Stimulated activated CD4-positive, alpha-beta T cell treated with anti-CD3 and anti-CD28 coated beads, Interleukin-12 subunit alpha, Interleukin-12 subunit beta, amount 100 ng/mL, for 24 hours (primary cell): Measurements from ENCODE around the gene DENND4C.
"Not testable (repeated sequence)": the region's sequence is repeated elsewhere in the genome, so short reads cannot be mapped to it uniquely, and the experiment has no call there.

Source experiments
- DNase-seq, 2 experiments: peaks; one replicate each; pipeline ENCODE4 v3.0.0-alpha.2; 2020; ENCODE audit warnings: low read depth in 2 of 2

DENND4C gene

GRCh38 chr9:19410195-19410503 is 179.7 kb downstream of the DENND4C start:
- no peak for DNase-seq

DNA sequence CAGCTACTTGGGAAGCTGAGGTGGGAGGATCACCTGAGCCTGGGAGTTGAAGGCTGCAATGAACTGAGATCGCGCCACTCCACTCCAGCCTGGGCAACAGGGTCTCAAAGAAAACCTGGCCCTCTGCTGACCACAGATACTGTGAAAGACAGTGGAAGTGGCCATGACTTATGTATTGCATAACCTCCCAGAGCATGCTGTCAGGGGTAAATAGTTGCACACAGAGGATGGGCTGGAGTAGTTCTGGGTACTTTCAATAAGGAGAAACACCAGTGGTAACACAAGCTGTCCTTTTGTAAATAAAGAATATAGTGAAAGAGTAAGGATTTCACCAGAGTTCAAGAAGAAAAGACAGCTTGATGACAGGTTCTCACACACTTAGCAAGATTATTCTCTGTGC is 180.1 kb downstream of the DENND4C start:
- DNase-seq, result no peak

DNA sequence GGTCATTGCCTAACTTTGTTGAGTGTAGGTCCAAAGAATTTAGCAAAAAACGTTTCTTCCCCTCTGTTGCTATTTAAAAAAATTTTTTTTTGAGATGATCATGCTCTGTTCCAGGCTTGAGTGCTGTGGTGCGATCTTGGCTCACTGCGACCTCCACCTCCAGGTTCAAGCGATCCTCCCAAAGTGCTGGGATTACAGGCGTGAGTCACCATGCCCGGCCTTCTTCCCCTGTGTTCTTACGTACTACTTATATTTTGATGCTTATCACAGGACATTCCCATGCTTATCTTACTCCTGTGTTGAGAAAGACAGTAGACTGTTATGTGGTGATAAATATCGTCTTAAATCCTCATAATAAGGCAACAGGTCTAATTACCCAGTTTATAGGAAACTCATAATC is 180.8 kb downstream of the DENND4C start:
- no peak for DNase-seq

DNA sequence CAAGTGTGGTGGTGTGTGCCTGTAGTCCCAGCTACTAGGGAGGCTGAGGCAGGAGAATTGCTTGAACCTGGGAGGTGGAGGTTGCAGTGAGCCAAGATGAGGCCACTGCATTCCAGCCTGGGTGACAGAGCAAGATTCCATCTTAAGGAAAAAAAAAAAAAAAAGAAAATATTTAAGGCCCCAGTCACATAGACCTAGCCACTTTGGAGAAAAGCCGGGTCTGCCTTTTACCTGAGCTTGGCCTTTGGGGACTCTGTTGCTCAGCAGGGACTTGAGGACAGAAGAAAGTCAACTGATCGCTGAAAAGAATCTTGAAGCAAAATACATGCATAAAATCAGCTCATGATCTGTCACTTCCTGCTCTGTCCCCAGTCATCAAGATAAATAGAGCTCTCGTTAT is 183.0 kb downstream of the DENND4C start:
- not testable (repeated sequence) for DNase-seq

- DNase-seq, result no peak
Observed at GRCh38 chr9:19416143-19416542, 185.7 kb downstream of the DENND4C start.

DNA sequence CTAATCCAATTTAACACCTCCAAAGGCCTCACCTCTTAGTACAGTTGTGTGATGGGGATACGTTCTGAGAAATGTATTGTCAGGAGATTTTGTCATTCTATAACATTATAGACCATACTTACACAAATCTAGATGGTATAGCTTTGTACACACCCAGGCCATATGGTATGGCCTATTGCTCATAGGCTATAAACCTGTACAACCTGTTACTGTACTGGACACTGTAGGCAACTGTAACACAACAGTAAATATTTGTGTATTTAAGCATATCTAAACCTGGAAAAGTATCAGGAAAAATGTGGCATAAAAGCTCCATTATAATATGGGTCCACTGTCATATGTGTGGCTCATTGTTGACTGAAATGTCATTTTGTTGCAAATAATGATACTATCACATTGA is 190.4 kb downstream of the DENND4C start:
- DNase-seq, result no peak
